Measurements from ENCODE around the gene FEZF2.

The FEZF2 gene

DNA sequence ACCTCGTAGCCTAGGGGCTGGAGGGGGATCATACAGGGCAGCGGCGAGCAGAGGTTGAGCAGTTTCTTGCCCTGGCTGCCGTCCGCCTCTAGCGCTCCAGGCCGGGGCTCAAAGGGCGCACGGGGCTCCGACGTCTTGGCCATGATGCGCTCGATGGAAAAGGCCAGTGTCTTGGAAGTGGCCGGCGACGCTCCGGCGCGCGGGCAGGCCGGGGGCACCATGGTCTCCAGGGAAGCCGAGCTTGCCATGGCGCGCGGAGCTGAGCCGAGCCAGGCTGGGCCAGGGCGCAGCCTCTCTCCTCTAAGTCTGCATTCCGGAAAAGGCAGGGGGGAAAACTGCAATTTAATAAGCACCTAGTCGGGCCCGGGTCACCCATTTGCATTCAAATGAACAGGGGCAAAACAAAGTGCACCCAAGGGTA, 719 bp downstream of the FEZF2 start:
- no peak for DNase-seq (ENCODE audit: low read depth)

DNA sequence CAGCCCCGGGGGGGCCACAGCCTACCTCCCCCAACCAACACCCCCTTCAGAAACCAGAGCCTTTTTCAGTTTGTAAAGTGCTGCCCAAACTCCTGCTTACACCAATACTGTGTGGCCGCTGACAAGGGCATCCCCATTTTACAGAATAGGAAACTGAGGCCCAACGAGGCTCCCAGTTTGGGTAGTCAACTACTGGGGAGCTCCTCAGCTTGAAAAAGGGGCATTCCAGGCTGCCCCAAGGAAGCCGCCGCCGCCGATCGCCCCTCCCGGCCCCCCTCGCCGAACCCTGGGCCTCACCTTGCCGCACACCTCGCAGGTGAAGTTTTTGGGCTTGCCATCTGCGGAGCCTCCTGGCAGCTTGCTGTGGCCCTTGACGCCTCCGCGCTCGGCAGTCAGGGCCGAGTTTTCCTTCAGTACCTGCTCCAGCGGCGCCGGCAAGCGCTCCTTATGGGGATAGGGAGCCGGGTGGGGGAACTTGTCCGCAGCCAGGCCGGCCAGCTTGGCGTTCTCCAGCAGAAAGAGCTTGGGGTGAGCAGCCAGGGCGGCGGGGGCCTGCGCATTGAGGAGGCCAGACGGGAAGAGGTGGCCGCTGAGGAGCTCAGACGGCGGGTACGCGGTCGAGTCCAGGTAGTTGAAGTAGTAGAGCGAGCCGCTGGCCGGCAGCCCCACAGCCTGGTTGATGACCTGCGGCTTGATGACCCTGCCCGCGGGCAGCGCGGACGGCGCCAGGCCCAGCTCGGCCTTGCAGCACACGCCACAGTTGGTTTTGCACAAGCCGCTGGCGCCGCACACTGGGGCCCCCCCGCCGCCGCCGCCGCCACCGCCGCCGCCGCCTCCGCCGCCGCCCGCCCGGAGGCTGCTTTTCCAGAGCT, 1.4 kb downstream of the FEZF2 start:
- no peak for DNase-seq (ENCODE audit: low read depth)

DNA sequence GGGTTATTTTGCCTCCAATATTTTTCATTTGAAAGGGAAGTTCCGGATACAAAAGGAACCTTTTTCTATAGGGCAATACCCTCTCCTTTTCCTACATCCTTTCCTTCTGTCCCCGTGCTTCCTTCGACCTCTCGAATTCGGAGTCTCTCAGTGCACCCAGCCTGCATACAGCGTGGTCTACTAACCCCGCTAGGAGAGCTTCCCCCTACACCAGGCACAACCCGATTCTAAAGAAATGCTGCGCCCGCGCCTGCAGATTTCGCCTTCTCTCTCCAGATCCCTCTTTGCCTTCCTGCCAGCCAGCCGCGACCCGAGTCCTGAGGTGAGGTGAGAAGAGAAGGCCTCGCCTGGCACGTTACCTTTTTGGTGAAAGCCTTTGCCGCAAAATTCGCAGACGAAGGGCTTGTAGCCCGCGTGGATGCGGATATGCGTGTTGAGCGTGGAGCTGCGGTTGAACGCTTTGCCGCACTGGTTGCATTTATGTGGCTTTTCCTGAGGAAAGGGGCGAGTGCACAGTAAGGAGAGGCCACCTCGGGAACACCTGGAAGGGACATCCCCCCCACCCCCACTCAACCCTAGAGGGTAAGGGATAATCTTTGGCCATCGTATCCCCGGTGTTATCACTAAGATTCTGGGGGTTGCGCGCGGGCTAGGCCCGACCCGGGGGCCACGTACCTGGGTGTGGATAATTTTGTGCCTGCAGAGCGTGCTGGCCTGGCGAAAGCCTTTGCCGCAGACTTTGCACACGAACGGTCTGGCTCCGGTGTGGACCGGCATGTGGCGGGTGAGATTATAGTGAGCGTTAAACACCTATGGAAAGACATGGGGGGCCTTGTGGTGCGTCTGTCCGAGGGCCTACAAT, 2.3 kb downstream of the FEZF2 start:
- no peak for DNase-seq (ENCODE audit: low read depth)

DNA sequence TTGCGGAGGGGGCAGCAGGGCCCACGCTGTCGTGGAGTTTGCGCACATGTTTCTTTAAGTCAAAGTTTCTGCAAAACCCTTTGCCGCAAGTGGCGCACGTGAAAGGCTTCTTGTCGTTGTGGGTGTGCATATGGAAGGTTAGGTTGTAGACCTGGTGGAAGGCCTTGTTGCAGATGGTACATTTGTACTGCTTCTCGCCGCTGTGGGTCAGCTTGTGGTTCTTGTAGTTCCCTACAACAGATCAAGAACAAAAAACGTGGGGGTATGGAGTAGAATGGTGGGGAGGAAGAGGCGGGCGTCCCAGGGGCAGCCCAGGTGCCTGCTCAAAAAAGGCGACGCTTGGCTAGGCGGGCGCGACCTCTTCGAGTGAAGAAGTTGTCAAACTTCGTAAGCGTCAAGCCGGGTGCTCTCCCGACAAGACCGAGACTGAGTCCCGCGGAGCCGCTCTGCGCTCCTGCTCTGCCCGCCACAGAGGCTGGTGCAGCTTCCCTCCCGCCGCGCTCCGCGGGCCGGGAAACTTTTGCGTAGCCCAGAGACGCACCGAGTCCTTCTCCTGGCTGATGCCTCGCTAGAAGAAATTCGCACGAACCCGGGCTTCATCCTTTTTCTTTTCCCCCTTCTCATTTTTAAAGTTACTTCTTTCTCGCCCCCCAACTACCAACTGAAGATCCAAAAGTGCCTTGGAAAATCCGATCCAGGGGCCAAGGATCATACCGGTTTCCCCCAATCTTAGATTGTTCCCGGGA, 3.1 kb downstream of the FEZF2 start:
- no peak for DNase-seq (ENCODE audit: low read depth)

GRCh38 chr3:62369476-62369743, 3.9 kb downstream of the FEZF2 start:
- DNase-seq (ENCODE audit: low read depth): no peak

- no peak for DNase-seq (ENCODE audit: low read depth)
These were observed 4.5 kb downstream of the FEZF2 start for GRCh38 chr3:62368705-62369475.

DNA sequence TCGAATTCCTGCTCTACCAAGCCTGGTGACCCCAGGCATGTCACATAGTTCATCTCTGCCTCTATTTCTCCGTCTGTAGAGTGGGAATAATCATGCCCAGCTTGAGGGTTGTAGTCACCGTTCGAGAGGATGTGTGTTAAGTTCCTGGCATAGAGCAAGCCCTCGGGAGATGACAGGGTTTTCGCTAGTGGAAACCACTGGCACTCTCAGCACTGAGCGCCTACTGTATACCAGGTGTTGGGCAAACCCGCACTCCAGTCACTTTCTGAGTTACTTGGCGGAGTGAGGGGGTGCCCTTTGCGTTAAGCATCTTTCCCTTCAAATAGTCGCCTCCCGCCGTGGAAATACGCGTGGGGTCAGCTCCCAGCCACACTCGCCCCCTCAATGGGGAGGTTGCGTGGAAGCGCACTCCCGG, 5.1 kb downstream of the FEZF2 start:
- no peak for DNase-seq (ENCODE audit: low read depth)

DNA sequence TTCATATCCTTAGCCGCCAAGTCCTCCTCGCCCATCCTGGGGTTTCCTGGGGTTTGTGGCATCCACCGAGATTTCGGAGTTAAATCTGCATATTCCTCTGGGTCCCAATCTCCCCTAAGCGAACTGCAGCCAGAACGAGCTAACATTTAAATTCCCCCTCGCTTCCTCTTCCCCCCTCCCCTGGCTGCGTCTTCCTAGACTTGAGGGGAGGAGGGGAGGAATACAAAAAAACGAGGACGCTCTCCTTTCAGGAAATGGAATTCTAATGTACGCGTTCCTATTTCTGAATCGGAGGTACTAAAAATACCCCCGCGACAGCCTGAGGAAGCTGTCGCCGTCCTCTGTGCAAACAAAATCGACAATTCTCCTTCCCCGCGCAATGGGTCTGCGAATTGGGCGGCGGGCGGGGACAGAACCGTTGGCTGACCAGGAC, 5.6 kb downstream of the FEZF2 start:
- DNase-seq (ENCODE audit: low read depth): no peak

- DNase-seq (ENCODE audit: low read depth): no peak
These were observed 7.2 kb downstream of the FEZF2 start for GRCh38 chr3:62366126-62366484.

GRCh38 chr3:62365391-62366125, 7.8 kb downstream of the FEZF2 start:
- no peak for DNase-seq (ENCODE audit: low read depth)

GRCh38 chr3:62364191-62364590, 9.2 kb downstream of the FEZF2 start:
- DNase-seq (ENCODE audit: low read depth): no peak

DNA sequence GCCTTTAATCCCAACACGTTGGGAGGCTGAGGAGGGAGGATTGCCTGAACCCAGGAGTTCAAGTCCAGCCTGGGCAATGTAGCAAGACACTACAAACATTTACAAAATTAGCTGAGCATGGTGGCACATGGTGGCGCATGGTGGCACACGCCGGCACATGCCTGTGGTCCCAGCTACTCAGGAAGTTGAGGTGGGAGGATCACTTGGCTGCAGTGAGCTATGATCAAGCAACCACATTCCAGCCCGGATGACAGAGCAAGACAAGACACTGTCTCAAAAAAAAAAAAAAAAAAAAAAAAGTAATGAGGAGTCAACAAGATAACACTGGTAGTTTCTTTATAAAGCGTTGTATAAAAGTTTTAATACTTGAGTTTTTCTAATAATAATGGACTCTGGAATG, 10.1 kb downstream of the FEZF2 start:
- no peak for DNase-seq (ENCODE audit: low read depth)

- no peak for DNase-seq (ENCODE audit: low read depth)
These were observed 11.5 kb downstream of the FEZF2 start for GRCh38 chr3:62361824-62362223.

DNA sequence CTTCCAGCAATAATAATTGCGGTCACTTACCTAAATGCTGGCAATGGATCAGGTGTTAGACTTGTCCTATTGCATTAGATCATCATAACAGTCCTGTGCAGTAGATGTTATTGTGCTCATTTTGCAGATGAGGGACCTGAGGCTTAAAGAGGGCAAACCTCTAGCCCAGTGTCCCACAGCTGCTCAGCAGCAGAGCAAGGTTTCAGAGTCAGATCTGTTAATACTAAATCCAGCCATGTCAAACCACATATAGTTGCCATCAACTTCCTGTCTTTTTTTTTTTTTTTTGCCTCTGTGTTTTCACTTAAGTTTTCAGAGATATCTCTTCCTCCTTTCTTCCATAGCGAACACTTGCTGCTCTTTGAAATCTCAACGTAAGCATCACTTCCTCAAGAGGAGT, 12.1 kb downstream of the FEZF2 start:
- no peak for DNase-seq (ENCODE audit: low read depth)

DNA sequence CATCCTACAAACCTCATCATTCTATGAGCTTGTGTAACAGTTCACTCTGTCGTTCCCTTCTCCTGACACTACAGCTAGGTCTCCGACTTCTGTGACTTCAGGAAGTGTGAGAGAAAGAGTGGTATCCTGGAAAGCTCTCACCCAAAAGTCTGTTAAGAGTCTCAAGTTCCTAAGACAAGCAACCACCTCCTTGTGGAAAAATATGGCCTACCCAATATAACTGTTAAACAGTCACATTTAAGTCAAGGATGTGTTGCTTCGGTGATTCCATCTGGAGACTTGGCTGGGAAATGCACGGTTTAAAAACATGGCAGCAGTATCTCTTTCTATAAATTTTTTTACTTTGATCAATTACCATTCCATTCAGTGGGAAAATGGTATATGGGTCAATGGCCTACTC, 13.8 kb downstream of the FEZF2 start:
- DNase-seq (ENCODE audit: low read depth): no peak

DNA sequence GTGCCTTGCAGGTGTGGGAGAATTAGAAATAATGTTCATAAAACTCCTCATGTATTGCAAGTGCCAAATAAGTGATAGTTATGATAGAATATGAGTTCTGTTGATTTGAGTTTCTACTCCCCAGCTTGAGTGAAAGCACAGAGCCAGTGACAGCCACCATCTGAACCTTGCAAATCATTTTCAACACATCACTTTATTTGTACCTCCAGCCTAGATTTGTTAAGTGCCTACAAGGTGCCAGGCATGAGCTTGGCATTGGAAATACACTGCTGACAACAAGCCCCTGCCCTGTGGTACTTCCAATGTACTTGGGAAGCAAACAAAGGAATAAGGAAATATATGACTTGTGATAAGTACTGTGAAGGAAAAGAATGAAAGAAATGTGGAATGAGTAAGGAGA, 17.0 kb downstream of the FEZF2 start:
- DNase-seq (ENCODE audit: low read depth): no peak

- DNase-seq (ENCODE audit: low read depth): no peak
These were observed 17.6 kb downstream of the FEZF2 start for GRCh38 chr3:62355703-62356102.

DNA sequence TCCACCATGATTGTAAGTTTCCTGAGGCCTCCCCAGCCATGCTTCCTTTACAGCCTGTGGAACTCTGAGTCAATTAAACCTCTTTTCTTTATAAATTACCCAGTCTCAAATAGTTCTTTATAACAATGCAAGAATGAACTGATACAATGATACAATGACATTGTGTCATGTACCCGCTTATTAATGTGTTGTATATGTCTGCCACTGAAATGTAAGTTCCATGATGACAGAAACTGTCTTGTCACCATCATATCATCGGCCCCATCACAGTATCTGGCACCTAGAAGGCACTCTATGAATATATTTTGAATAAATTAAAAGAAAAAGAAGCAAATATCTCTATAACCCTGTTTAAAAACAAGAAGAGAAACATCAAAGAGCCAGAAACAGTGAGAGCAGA, 29.6 kb downstream of the FEZF2 start:
- no peak for DNase-seq (ENCODE audit: low read depth)

- no peak for DNase-seq (ENCODE audit: low read depth)
These were observed 38.2 kb downstream of the FEZF2 start for GRCh38 chr3:62335196-62335595.

DNA sequence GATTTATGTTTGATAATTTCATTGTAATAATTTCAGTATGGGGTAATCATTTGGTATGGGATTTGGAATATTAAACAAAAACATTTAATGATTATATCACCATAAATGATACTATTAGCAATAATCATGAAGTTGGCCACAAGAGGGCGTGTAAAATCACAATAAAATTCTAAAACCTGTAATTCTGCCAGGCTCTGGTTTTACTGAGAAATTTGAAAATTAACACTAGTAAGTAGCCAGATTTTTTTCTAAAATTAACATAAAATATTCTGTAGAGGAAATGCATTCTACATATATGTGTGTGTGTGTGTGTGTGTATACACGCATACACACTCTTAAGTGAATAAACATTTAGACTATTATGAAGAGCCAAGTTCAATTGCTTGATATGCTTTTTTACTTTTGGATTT, 40.5 kb downstream of the FEZF2 start:
- no peak for DNase-seq (ENCODE audit: low read depth)

- DNase-seq (ENCODE audit: low read depth): no peak
These were observed 41.3 kb downstream of the FEZF2 start for GRCh38 chr3:62332017-62332416.

All from stimulated activated CD8-positive, alpha-beta memory T cell treated with anti-CD3 and anti-CD28 coated beads, Interleukin-12 subunit alpha, Interleukin-12 subunit beta, amount 100 ng/mL, for 4 hours (primary cell).